IPS-15b (cell line): ENCODE results near the gene DUS4L.
"Not testable (repeated sequence)": the region's sequence is repeated elsewhere in the genome, so short reads cannot be mapped to it uniquely, and the experiment has no call there.

Experiments used
- H3K27me3 ChIP-seq: one replicate; pipeline ENCODE4 v1.6.1; 2013; ENCODE audit warnings: low read length; ENCODE audit not compliant: control insufficient read depth, insufficient read depth
- H3K36me3 ChIP-seq: one replicate; pipeline ENCODE4 v1.6.1; 2013; ENCODE audit warnings: low read length; ENCODE audit not compliant: control insufficient read depth, insufficient read depth
- H3K4me1 ChIP-seq: one replicate; pipeline ENCODE4 v1.6.1; 2013; ENCODE audit warnings: mild to moderate bottlenecking, low read length; ENCODE audit not compliant: control insufficient read depth, insufficient read depth
- H3K4me3 ChIP-seq: one replicate; pipeline ENCODE4 v1.5.1; 2013; ENCODE audit warnings: low read depth, low read length
- H3K9ac ChIP-seq: one replicate; pipeline ENCODE4 v1.6.1; 2013; ENCODE audit warnings: low read depth, mild to moderate bottlenecking, low read length
- H3K9me3 ChIP-seq: one replicate; pipeline ENCODE4 v1.6.1; 2013; ENCODE audit warnings: mild to moderate bottlenecking, low read length; ENCODE audit not compliant: control insufficient read depth, insufficient read depth

DUS4L gene

GRCh38 chr7:107563775-107564552 lies at the start of gene DUS4L, which contains the start of gene COG5:
DUS4L (plus strand) TSS chr7:107563971; CDS start chr7:107567071, 3,100 bp downstream.
COG5 (minus strand) TSS chr7:107563920; CDS start chr7:107563896, 24 bp downstream.
- H3K9me3 ChIP-seq: no peaks in the 10 kb centered on the region
- H3K4me1 ChIP-seq: peaks cover 10% of the 10 kb centered on the region
- peak within 1 kb of the TSS; percentile 88 for H3K9ac ChIP-seq
- H3K4me3 ChIP-seq: peak within 1 kb of the TSS; percentile 99
- H3K36me3 ChIP-seq: no peaks in the 10 kb centered on the region
- H3K27me3 ChIP-seq: no peaks in the 10 kb centered on the region

- H3K27me3 ChIP-seq: no peaks in the 10 kb centered on the region
- H3K4me1 ChIP-seq: no peaks in the 10 kb centered on the region
- H3K9me3 ChIP-seq: no peaks in the 10 kb centered on the region
- no peaks in the 10 kb centered on the region for H3K36me3 ChIP-seq
- no peak overlapping the region for H3K4me3 ChIP-seq
- no peak overlapping the region for H3K9ac ChIP-seq
Observed at GRCh38 chr7:107526672-107527071, 37.1 kb upstream of the DUS4L start.

GRCh38 chr7:107527196-107527595 lies 36.6 kb upstream of the DUS4L start:
- no peaks in the 10 kb centered on the region for H3K4me1 ChIP-seq

GRCh38 chr7:107528461-107528860 lies 35.3 kb upstream of the DUS4L start:
- H3K4me1 ChIP-seq: no peaks in the 10 kb centered on the region
- H3K9me3 ChIP-seq: no peaks in the 10 kb centered on the region
- H3K27me3 ChIP-seq: no peaks in the 10 kb centered on the region
- no peaks in the 10 kb centered on the region for H3K36me3 ChIP-seq
- no peak overlapping the region for H3K9ac ChIP-seq
- H3K4me3 ChIP-seq: no peak overlapping the region

More at GRCh38 chr7:107527196-107527595, 36.6 kb upstream of the DUS4L start:
- Histone ChIP-seq H3K27me3 (no peaks in the 10 kb centered on the region), H3K9me3 (no peaks in the 10 kb centered on the region), H3K36me3 (no peaks in the 10 kb centered on the region), H3K4me3 (no peak overlapping the region), H3K9ac (no peak overlapping the region)

GRCh38 chr7:107530751-107531150 lies 33.0 kb upstream of the DUS4L start:
- no peak overlapping the region for H3K4me3 ChIP-seq
- H3K36me3 ChIP-seq: no peaks in the 10 kb centered on the region
- no peaks in the 10 kb centered on the region for H3K4me1 ChIP-seq
- H3K9me3 ChIP-seq: no peaks in the 10 kb centered on the region
- no peak overlapping the region for H3K9ac ChIP-seq
- no peaks in the 10 kb centered on the region for H3K27me3 ChIP-seq

GRCh38 chr7:107534139-107534538 lies 29.6 kb upstream of the DUS4L start:
- Histone ChIP-seq H3K27me3 (no peaks in the 10 kb centered on the region), H3K9me3 (no peaks in the 10 kb centered on the region), H3K4me3 (no peak overlapping the region), H3K36me3 (no peaks in the 10 kb centered on the region), H3K4me1 (peaks cover 6% of the 10 kb centered on the region), H3K9ac (no peak overlapping the region)

- H3K4me3 ChIP-seq, H3K4me1 ChIP-seq, H3K36me3 ChIP-seq, H3K27me3 ChIP-seq, H3K9me3 ChIP-seq, H3K9ac ChIP-seq: not testable (repeated sequence)
Observed at GRCh38 chr7:107537228-107537627, 26.5 kb upstream of the DUS4L start.

GRCh38 chr7:107538001-107538400 lies 25.8 kb upstream of the DUS4L start:
- Histone ChIP-seq H3K4me1 (peaks cover 6% of the 10 kb centered on the region), H3K36me3 (no peaks in the 10 kb centered on the region), H3K9ac (no peak overlapping the region), H3K27me3 (no peaks in the 10 kb centered on the region), H3K9me3 (no peaks in the 10 kb centered on the region), H3K4me3 (no peak overlapping the region)

- Histone ChIP-seq H3K4me3 (no peak overlapping the region), H3K36me3 (peaks cover 3% of the 10 kb centered on the region), H3K9ac (no peak overlapping the region), H3K27me3 (no peaks in the 10 kb centered on the region), H3K9me3 (no peaks in the 10 kb centered on the region), H3K4me1 (peaks cover 2% of the 10 kb centered on the region)
Observed at GRCh38 chr7:107543338-107543993, 20.3 kb upstream of the DUS4L start.

- no peak overlapping the region for H3K9ac ChIP-seq
- no peaks in the 10 kb centered on the region for H3K9me3 ChIP-seq
- H3K4me1 ChIP-seq: no peaks in the 10 kb centered on the region
- H3K4me3 ChIP-seq: no peak overlapping the region
- H3K36me3 ChIP-seq: peaks cover 3% of the 10 kb centered on the region
- no peaks in the 10 kb centered on the region for H3K27me3 ChIP-seq
Observed at GRCh38 chr7:107544848-107545591, 18.8 kb upstream of the DUS4L start.

- Histone ChIP-seq H3K9ac (no peak overlapping the region), H3K9me3 (no peaks in the 10 kb centered on the region), H3K27me3 (no peaks in the 10 kb centered on the region), H3K4me3 (no peak overlapping the region), H3K36me3 (peaks cover 5% of the 10 kb centered on the region), H3K4me1 (no peaks in the 10 kb centered on the region)
Observed at GRCh38 chr7:107551936-107552335, 11.8 kb upstream of the DUS4L start.
